HepG2 (cell line): Measurements from ENCODE around the gene FAM222A. TPM values are rescaled to one million over a fixed set of nuclear protein-coding genes. Genes with fewer than 3 reads are reported as not detected.

Experiments used
- CCDC6 ChIP-seq: sonication (generic); formaldehyde crosslinking; IDR thresholded peaks from 2 replicates; pipeline ENCODE4 v1.8.1; 2022; ENCODE audit warnings: mild to moderate bottlenecking, missing genetic modification reagents, moderate library complexity
- FOXP1 ChIP-seq, 2 experiments: fragments of 450-650 bp in 1 of 2; IDR thresholded peaks; 2 replicates each; pipeline ENCODE4 v1.6.1; 2017 to 2018; ENCODE audit warnings: antibody characterized with exemption in 1 of 2
- KDM2A ChIP-seq: sonication (generic); formaldehyde crosslinking; IDR thresholded peaks from 2 replicates; pipeline ENCODE4 v1.4.0; 2020; ENCODE audit warnings: low read depth, missing genetic modification reagents, borderline replicate concordance
- MTF2 ChIP-seq: sonication (generic); formaldehyde crosslinking; IDR thresholded peaks from 2 replicates; pipeline ENCODE4 v1.5.0; 2020; ENCODE audit warnings: missing genetic modification reagents, borderline replicate concordance
- NCOA5 ChIP-seq: sonication (generic); formaldehyde crosslinking; IDR thresholded peaks from 2 replicates; pipeline ENCODE4 v1.4.0; 2020; ENCODE audit warnings: missing genetic modification reagents
- SALL2 ChIP-seq: sonication (generic); formaldehyde crosslinking; IDR thresholded peaks from 2 replicates; pipeline ENCODE4 v1.8.1; 2023; ENCODE audit warnings: mild to moderate bottlenecking, missing genetic modification reagents, inconsistent platforms
- SAP130 ChIP-seq: IDR thresholded peaks from 2 replicates; pipeline ENCODE4 v1.6.1; 2016; ENCODE audit warnings: low read depth
- SIX1 ChIP-seq: sonication (generic); formaldehyde crosslinking; IDR thresholded peaks from 2 replicates; pipeline ENCODE4 v1.4.0; 2020; ENCODE audit warnings: missing genetic modification reagents, borderline replicate concordance
- SKIL ChIP-seq: sonication (generic); formaldehyde crosslinking; IDR thresholded peaks from 2 replicates; pipeline ENCODE4 v1.8.0; 2022; ENCODE audit warnings: missing genetic modification reagents, mild to moderate bottlenecking, moderate library complexity, borderline replicate concordance
- SOX6 ChIP-seq, 2 experiments: fragments of 450-650 bp in 1 of 2; sonication (generic) in 1 of 2; formaldehyde crosslinking in 1 of 2; IDR thresholded peaks; 2 replicates each; pipeline versions ENCODE4 v1.4.0 to v1.6.1; 2017 to 2020; ENCODE audit warnings: antibody characterized with exemption in 1 of 2, mild to moderate bottlenecking in 1 of 2, missing genetic modification reagents in 1 of 2
- ZBTB4 ChIP-seq: sonication (generic); formaldehyde crosslinking; IDR thresholded peaks from 2 replicates; pipeline ENCODE4 v1.4.0; 2020; ENCODE audit warnings: missing genetic modification reagents, mild to moderate bottlenecking, borderline replicate concordance
- ZNF207 ChIP-seq: fragments of 450-650 bp; IDR thresholded peaks from 2 replicates; pipeline ENCODE4 v1.6.1; 2016; ENCODE audit warnings: antibody characterized with exemption, borderline replicate concordance
- ZNF687 ChIP-seq: sonication (generic); formaldehyde crosslinking; IDR thresholded peaks from 2 replicates; pipeline ENCODE4 v1.5.1; 2020; ENCODE audit warnings: mild to moderate bottlenecking, missing genetic modification reagents, moderate library complexity
- ZNF878 ChIP-seq: sonication (generic); formaldehyde crosslinking; IDR thresholded peaks from 2 replicates; pipeline ENCODE4 v1.8.1; 2023; ENCODE audit warnings: mild to moderate bottlenecking, missing genetic modification reagents, moderate library complexity
- polyA plus RNA-seq, 8 experiments: library from polyadenylated mRNA; depleted of rRNA in 3 of 8; stranded (reverse) in 7 of 8; unstranded in 1 of 8; fragments of >200 nt; fragmentation: Illumina TruSeq in 4 of 8; extraction: Trizol in 4 of 8; gene quantifications; 2 replicates each; pipeline versions ENCODE4 v1.2.1 to v1.2.3, GENCODE V29; 2011 to 2016; ENCODE audit warnings: low read depth in 4 of 8, missing spikeins in 1 of 8, mixed read lengths in 1 of 8; ENCODE audit not compliant: insufficient read depth in 1 of 8
- total RNA-seq, 5 experiments: library from RNA; depleted of rRNA; stranded (reverse); fragments of >200 nt; fragmentation: Illumina TruSeq; extraction: Trizol; gene quantifications; 2 replicates each; pipeline ENCODE4 v1.2.3, GENCODE V29; 2016; ENCODE audit warnings: low read depth in 1 of 5
- TF ChIP-seq, protein P1 (sequence below): IDR thresholded peaks from 2 replicates; pipeline ENCODE4 v1.6.1; 2016; ENCODE audit warnings: mild to moderate bottlenecking
- TF ChIP-seq, protein P2 (sequence below): sonication (generic); formaldehyde crosslinking; IDR thresholded peaks from 2 replicates; pipeline ENCODE4 v1.9.0; 2021; ENCODE audit warnings: missing genetic modification reagents, borderline replicate concordance

FAM222A gene
- total and polyA plus RNA-seq, 2 of the 13 experiments (the other 11 are each of a cell fraction or from before 2014, with no cell fraction given): 2.7 to 9.6 TPM

GRCh38 chr12:109695961-109696461 lies 17.6 kb upstream of the FAM222A start (continued):
- TF ChIP-seq CCDC6 (CRISPR knock-in tag) (no peak), SALL2 (no peak), NCOA5 (no peak), FOXP1 (IDR thresholded peaks at IDR 0.05) (no peak), FOXP1 (CRISPR knock-in tag; IDR thresholded peaks at IDR 0.05) (0 out of 2 replicates have a peak, but pooled peaks have one; percentile 16), SOX6 (IDR thresholded peaks at IDR 0.05) (no peak), SOX6 (CRISPR knock-in tag; IDR thresholded peaks at IDR 0.05) (peak; percentile 46; the same call in 1 of the 2 replicates), KDM2A (CRISPR knock-in tag) (0 out of 2 replicates have a peak, but pooled peaks have one; percentile 15), MTF2 (CRISPR knock-in tag) (no peak), SIX1 (no peak), ZNF878 (CRISPR knock-in tag) (no peak), SAP130 (CRISPR knock-in tag) (peak; percentile 33), ZBTB4 (CRISPR knock-in tag) (peak; percentile 30; the same call in 1 of the 2 replicates), ZNF687 (peak; percentile 40; the same call in 1 of the 2 replicates), ZNF207 (no peak), SKIL (CRISPR knock-in tag) (0 out of 2 replicates have a peak, but pooled peaks have one; percentile 15)
- TF ChIP-seq, protein P1, sequence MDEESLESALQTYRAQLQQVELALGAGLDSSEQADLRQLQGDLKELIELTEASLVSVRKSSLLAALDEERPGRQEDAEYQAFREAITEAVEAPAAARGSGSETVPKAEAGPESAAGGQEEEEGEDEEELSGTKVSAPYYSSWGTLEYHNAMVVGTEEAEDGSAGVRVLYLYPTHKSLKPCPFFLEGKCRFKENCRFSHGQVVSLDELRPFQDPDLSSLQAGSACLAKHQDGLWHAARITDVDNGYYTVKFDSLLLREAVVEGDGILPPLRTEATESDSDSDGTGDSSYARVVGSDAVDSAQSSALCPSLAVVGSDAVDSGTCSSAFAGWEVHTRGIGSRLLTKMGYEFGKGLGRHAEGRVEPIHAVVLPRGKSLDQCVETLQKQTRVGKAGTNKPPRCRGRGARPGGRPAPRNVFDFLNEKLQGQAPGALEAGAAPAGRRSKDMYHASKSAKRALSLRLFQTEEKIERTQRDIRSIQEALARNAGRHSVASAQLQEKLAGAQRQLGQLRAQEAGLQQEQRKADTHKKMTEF (CRISPR knock-in tag): peak; percentile 60
- TF ChIP-seq, protein P2, sequence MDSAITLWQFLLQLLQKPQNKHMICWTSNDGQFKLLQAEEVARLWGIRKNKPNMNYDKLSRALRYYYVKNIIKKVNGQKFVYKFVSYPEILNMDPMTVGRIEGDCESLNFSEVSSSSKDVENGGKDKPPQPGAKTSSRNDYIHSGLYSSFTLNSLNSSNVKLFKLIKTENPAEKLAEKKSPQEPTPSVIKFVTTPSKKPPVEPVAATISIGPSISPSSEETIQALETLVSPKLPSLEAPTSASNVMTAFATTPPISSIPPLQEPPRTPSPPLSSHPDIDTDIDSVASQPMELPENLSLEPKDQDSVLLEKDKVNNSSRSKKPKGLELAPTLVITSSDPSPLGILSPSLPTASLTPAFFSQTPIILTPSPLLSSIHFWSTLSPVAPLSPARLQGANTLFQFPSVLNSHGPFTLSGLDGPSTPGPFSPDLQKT (CRISPR knock-in tag): no peak
